Measurements from ENCODE around the gene CAMTA1.

The CAMTA1 gene

DNA sequence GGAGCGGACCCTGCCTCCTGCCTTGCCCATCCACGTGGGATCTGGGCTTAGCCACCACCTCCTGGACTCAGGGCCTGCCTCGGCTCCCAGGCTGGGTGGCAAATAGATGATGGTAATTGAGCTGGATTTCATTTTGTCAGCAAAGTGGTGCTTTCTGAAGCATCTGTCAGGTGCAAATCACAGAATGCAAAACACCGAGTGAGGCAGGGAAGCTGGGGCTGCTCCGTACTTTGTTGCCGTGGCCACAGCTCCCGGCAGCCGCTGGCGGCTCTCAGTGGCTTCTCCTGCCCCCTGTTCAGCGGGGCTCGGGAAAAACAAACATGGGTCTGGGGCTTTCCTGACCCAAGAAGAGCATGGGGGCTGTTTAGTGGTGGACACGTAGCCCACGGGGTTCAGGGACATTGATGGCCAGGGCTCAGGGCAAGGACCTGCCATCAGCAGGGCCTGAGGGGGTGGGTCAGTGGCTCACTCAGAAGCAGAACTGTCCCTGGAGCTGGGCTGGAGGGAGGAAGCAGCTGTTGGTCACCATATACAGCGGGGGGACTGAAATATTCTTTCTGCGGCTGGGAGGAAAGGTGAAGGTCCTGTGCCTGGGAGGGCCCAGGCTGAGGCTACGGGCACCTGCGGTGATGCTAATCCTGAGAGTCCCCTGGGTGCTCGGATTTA is 855.8 kb downstream of the CAMTA1 start:
- no peak for DNase-seq (ENCODE audit: low read depth)

DNA sequence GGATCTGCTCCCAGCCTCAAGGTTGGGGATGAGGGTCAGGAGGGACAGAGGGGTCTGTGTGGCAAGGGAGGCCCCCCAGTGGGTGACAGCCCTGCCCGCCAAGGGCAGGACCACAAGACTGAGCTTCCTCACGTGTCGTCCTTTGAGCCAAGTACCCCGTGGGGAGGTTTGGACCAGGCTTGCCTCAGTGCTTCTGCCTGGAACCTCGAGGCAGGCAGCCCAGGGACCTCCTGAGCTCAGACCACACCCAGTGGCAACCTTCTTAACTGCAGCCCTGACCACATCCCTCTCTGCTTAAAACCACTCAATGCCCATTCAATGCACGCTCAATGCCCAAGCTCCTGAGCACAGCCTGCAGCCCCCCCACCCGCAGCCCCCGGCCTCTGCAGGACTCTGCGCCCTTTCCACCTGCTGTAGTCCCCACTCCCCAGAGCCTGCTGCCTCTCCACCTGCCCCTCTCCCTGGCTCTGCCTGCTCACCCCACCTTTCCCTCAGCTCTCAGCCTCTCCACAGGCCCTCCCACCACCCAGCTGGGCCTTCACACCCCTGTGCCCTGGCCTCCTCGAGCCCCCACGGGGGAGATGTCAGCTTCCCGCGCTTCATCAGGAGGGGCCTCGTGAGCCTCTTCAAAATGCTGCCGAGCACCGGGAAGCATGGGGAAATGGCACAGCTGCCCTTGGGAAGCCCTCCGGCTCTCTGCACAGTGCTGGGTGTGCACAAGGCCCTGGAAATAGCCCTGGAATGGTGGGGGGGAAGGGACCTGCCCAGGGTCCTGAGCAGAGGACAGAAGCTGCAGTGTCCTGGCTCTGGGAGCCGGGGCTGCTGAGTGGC is 856.5 kb downstream of the CAMTA1 start:
- DNase-seq (ENCODE audit: low read depth): no peak

DNA sequence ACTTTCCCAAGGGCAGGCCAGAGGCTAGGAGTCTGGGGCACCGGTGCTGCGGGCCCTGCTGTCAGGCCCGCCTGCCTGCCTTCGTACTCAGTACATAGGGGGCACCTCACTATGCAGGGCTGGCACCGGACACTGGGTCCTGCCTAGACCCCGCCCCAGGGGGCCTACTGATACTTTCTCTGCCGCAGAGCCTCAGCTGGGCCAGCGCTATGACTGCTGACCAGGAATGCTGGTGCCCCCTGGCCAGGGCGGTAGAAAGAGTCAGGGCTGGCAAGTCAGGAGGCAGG is 857.1 kb downstream of the CAMTA1 start:
- no peak for DNase-seq (ENCODE audit: low read depth)

DNA sequence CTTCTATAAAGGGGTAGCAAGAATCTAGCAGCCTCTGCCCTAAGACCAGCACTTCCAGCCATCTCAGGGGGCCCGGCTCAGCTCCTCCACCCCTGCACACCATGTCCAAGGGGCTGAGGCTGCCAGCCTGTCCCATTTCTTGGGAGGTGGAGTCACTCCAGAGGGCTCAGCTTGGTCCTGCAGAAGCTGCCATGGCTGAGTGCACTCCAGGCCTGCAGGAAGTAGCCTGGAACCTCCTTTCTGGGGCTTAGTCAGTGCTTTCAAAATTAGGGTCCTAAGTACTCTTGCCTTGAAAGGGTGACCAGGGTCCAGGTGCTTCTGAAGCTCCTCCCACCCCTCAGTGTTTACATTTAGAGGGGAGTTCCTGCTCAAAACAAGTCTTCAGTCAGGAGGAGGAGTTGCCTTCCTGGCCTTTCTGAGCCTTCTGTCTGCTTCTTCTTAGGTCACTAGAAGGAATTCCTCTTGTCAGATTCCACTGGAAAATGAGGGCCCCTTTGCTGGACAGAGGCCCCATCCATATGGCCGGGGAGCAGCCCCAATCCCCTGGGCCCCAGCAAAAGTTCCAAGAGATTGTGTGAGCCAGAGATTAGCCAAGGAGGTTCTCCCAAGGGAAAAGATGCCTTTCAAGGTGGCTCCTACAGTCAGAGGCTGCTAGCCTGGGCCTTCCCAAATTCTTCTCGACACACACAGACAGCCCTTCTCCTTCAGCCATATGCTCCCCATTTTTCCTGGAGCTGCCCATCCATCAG is 857.7 kb downstream of the CAMTA1 start:
- DNase-seq (ENCODE audit: low read depth): no peak

DNA sequence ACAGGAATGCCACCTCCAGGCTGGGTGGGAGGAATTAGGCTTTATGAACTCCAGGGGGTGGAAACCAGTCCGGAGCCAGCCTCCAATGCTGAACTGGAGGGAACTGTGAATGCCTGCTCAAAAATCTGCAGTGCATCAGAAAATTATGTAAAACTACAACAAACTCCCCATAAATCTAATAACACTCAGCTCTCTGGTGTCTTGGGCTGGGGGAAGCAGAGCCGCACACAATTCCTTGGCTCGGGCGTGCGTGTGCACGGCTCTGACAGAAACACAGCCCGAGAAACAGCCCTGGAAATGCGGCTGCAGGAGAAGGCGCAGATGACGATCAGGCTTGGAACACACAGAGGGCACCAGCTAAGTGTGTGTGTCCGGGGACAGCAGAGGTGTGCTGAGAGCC is 858.3 kb downstream of the CAMTA1 start:
- no peak for DNase-seq (ENCODE audit: low read depth)

DNA sequence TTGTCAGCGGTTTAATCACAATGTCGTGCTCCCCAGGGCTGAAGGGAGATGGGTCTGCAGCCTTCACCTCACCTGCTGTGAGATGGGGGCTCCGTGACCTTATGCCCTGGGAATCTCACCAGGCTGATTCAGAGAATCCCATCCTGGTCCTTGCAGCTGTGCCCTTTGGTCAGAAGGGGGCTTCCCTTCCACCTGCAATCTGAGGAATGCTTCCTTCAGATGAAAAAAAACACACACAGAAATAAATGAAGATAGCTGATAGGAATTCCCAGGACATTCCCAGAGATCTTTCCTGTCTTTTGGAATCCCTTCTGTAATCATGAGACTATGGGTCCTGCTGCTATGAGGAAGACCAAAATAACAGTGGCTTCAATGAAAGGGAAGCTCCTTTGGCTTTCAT is 858.8 kb downstream of the CAMTA1 start:
- no peak for DNase-seq (ENCODE audit: low read depth)

DNA sequence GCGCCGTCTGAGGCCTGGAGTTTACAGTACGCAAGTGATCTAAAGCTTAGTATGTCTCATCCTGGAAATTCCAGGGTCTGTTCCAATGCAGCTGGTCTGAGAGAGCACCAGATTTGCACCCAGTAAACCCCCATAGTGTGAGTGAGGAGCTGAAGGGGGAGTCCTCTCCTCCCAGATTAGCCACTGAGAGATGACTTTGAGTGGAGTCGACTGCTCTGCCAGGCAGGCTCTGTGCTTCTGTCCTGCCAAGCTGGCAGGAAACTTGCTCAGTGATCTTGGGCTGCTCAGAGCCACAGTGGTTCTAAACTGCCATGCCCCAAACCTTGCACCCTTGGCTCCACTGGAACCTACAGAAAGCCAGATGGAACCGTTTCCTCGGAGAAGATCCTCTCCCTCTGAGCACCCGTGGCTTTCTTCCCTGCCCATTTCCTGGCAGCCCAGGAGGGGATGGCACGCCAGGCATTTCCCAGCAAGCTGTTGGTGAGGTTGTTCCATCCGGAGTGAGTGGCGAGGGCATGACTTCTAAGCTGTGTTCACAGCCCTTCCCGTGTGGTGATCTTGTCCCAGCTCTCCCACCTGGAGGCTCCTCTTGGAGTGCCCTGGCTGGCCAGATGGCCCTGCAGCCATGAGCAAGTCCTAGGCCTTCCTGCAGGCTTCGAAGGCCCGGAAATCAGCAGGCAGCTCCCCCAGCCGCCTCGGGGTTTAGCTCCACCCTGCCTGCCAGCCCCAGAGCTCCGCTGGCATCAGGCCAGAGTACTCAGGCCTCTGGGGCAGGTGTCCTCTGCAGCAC is 859.9 kb downstream of the CAMTA1 start:
- no peak for DNase-seq (ENCODE audit: low read depth)

DNA sequence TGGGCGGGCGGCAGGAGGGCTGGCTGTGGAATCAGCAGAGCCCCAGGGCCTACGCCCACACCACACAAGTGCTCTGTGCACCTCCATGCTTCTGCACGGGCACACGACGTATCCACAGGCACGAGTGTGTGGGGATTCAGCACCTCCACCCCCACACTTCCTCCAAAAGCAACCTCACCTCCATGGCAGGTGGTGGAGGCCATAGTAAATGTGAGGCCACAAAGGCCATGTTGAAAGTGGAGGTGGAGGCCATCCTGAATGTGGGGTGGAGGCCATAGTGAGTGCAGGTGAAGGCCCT is 860.4 kb downstream of the CAMTA1 start:
- no peak for DNase-seq (ENCODE audit: low read depth)

DNA sequence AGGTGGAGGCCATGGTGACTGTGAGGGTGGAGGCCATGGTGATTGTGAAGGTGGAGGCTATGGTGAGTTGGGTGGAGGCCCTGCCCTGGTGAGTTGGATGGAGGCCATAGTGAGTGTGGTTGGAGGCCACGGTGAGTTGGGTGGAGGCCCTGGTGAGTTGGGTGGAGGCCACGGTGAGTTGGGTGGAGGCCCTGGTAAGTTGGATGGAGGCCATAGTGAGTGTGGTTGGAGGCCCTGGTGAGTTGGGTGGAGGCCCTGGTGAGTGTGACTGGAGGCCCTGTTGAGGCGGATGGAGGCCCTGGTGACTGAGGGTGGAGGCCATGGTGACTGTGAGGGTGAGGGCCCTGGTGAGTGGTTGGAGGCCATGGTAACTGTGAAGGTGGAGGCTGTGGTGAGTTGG is 860.9 kb downstream of the CAMTA1 start:
- no peak for DNase-seq (ENCODE audit: low read depth)

DNA sequence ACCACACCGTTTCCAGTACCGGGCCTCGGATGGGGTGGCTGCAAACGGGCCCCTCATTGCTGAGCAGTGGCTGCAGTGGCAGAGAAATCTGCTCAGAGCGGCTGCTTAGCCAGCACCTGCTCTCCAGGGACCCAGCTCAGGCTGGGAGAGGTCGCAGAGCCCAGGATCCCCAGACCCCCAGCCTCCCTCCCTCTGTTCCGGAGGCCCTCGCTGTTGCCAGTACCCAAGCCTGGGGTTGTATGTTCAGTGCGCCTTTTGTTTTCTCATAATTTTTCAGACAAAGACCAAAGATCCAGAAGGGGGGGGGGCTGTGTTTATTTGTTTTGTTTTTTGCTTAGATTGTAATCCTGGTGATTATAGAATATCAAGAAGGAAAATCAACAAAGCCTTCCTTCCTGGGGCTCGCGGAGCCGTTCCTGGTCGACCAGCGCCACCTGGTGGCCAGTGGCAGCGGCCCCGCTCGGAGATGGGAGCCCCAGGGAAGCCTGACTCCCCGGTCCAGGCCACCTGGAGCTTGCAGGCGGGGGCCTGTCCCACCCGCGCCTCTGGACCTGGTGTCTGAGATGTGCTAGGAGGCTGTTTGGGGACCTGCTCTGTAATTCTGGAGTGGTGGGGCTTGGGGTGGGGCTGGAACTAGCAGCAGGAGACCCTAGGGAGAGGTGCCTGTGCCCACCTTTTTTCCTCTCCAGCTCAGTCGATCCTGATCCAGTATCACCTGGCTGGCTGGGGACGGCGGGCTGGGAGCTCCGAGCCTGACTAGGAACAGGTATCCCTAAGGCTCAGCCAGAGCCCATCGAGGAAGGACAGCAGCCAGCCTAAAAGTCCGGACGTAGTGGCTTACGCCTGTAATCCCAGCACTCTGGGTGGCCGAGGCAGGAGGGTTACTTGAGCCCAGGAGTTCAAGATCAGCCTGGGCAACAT is 862.0 kb downstream of the CAMTA1 start:
- no peak for DNase-seq (ENCODE audit: low read depth)

DNA sequence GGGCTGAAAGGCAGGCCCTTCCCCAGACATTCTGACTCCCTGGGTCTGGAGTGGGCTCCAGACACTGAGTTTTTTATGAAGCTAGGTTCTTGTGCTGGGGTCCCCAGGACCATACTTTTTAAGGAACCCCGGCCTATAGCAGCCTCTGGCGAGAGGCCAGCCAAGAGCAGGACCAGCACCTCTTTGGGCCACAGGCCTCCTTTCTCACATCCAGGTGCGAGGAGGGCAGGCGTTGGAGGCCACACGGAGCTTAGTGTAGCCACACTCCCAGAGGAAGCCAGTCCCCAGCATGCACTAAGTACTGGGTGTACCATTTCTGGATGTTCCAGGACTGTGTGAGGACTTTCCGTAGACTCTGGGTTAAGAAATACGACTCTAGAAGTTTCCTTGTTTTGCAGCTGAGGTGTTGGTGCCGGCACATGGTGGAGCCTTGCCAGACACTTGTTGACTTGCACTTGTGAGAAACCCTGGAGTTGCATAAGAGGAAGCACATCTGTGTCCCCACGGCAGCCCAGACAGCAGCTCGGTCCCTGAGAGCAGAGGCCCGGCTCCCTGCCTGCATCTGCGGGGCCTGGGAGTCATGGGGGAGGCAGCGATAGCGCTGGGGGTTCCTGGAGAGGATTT is 863.6 kb downstream of the CAMTA1 start:
- no peak for DNase-seq (ENCODE audit: low read depth)

DNA sequence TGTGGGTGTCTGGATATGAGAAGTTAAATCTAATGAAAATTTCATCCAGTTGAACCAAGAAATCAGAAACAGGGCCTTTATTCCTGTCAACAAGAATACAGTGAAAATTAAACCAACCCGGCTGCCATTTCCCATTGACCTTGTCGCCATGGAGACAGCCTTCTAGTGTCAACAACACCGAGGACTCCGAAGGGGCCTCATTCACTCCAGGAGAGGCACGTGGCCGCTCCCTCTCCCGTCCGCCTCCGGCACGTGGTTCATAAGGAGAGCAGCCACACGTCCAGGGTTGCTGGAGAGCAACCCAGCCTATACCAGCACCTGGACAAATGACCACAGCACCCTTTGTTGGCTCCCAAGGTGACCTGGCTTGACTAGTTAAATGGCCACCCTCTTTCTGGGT is 865.5 kb downstream of the CAMTA1 start:
- DNase-seq (ENCODE audit: low read depth): no peak

DNA sequence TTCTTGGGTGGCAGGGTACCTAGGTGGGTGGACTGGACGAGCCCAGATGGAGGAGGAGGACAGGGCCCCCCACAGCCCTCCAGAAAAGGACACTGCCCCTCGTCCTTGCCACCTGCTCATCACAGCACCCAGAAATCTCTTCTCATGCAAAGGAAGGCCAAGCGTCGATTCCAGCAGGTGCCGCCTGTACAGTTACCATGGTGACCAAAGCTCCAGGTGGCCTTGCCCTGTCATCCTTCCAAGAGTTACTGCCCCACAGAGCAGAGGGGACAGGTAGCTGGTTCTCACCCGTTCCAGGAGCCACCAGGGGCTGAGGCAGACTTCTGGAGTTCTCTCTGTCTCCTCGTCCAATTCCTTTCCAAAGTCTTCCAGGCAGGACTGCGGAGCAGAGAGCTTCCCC is 865.9 kb downstream of the CAMTA1 start:
- DNase-seq (ENCODE audit: low read depth): no peak

DNA sequence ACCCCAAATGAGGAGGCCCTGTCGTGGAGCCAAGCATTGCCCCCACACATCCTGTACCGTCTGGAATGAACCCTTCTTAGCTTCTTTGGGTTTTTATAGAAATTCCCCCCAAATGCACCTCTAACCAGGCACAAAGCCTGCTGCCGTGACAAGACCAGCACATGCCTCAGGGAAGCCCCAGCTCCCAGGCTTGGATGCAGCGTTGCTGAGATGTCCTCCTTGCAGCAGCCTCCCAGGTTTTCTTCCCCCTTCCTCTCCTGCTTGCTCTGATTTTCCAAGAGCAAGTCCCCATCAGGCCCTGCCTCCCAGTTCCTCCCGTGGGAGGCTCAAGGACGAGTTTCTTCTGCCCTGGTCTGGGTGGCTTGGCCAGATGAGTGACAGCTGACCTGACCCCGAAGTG is 866.8 kb downstream of the CAMTA1 start:
- no peak for DNase-seq (ENCODE audit: low read depth)

DNA sequence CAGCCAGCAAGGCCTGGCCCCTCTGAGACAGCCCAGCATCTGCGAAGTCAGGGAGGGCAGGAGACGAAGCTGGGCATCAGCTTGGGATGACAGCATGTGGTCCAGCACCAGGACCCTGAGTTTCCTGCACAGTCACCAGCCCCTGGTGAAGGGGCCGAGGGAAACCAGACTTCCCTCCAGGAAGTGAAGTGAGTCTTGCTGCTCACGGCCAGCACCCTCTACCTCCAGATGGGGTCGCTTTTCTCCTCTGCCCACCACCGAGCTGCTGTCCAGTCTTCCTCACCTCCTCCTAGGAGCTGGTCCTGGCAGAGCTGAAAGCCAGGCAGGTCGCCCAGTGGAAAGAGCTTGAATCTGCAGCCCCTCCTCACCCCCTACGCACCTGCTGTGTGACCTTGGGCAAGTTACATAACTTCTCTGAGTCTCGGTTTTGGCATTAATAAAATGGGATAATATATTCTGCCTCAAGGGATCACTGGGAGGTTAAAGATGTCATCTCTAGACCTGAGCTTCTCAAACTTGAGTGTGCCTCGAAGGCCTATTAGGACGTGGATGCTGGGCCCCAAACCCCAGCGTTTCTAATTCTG is 867.4 kb downstream of the CAMTA1 start:
- DNase-seq (ENCODE audit: low read depth): no peak

DNA sequence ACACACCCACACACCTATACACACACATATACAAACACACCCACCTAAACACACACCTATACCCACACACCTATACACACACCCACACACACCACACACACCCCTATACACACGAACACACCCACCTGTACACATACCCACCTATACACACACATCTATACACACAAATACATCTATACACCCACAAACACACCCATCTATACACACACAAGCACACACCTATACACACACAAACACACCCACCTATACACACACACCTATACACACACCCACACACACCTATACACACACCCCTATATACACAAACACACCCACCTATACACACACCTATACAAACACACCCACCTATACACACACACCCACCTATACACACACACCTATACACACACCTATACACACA is 869.5 kb downstream of the CAMTA1 start:
- DNase-seq (ENCODE audit: low read depth): no peak

DNA sequence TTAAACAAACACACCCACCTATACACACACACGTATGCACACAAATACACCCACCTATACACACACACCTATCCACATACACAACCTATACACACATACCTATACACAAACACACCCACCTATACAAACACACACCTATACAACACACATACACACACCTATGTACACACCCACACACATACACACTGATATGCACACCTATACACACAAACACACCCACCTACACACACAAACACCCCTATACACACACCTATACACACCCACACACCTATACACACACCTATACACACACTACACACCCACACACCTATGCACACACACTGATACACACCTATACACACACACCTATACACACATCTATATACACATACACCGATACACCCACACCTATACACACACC is 870.1 kb downstream of the CAMTA1 start:
- DNase-seq (ENCODE audit: low read depth): no peak

DNA sequence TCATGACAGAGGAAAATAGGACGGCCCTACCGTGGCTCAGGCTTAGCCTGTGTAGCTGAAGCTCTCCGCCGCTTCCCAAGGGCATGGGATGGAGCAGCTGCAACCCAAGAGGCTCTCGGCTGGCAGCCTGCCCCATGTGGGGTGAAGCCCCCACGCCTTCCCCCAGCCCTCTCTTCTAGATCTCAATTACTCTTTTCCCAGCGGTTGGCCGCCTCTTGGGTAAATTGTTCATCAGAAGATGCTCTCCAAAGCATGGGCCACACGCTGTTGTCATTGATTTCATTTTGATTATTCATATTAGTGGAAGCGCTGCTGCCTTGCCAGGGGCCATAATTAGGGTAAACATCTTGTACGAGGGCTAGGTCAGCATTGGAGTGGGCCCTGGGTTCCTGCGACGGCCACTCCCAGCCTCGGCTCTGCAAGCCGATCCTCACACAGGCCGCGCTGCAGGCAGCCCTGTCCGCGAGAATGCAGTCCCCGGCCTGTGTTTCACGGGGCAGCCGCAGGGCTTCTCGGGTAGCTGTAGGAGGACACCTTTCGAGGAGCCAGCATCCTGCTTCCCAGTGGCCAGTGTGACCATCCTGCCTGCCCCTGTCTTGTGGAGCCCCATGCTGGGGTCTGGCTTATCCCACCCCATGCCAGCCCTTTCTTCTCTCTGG is 871.4 kb downstream of the CAMTA1 start:
- no peak for DNase-seq (ENCODE audit: low read depth)

DNA sequence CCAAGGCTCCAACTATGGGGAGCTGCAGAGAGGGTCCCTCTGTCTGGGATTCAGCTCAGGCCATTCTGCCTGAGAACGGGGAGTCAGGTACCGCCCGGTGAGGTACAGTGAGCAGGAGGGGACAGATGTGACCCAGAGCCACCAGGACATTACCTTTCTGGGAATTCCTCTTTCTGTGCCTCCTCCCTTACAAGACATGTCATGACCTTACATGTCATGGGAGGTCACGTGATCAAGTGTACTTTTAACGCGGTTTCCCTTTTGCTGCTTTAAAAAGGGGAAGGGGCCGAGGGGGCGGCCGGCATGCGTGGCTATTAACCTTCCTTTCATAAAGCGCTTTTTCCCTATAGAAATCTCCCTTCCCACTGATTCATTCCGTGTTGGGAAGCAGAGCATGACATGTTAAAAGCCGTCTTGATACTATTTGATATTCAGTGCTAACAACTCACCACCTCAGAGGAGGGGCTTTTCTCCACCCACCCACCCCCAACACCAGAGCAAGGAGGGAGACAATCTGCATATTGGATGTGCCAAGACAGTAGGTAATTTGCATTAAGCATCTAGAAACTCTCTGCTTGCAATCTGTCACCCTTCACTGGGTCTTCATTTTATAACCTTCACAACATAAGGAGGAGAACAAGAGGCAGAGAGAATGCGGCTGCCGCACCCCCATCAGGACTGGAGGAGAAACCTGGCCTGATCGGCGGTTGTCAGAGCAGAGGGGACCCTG is 872.2 kb downstream of the CAMTA1 start:
- no peak for DNase-seq (ENCODE audit: low read depth)

DNA sequence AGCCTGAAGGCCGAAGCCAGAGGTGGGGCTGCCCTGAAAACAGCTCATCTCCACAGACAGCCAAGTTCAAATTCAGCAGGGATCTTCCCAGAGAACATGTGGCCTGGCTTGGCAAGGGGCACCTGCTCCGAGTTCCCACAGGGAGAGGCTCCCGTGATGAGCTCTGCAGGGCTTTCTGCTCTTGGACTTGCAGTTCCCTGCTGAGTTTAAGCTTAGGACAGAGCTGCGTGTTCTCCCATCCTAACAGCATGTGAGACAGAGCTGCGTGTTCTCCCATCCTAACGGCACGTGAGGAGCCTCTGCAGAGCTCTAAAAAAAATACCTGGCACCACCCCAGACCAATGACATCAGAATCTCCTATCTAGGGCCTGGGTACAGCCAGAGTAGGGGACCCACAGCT is 872.8 kb downstream of the CAMTA1 start:
- DNase-seq (ENCODE audit: low read depth): no peak
